Stimulated activated CD4-positive, alpha-beta T cell treated with anti-CD3 and anti-CD28 coated beads, Interleukin-1b, Interleukin-23, amount 100 ng/mL, for 4 hours (primary cell): Measurements from ENCODE around the gene AIFM1.

Experiments
- DNase-seq, 2 donors: peaks; one replicate each; pipeline ENCODE4 v3.0.0-alpha.2; 2020; ENCODE audit warnings: low read depth in 2 of 2

The AIFM1 gene

DNA sequence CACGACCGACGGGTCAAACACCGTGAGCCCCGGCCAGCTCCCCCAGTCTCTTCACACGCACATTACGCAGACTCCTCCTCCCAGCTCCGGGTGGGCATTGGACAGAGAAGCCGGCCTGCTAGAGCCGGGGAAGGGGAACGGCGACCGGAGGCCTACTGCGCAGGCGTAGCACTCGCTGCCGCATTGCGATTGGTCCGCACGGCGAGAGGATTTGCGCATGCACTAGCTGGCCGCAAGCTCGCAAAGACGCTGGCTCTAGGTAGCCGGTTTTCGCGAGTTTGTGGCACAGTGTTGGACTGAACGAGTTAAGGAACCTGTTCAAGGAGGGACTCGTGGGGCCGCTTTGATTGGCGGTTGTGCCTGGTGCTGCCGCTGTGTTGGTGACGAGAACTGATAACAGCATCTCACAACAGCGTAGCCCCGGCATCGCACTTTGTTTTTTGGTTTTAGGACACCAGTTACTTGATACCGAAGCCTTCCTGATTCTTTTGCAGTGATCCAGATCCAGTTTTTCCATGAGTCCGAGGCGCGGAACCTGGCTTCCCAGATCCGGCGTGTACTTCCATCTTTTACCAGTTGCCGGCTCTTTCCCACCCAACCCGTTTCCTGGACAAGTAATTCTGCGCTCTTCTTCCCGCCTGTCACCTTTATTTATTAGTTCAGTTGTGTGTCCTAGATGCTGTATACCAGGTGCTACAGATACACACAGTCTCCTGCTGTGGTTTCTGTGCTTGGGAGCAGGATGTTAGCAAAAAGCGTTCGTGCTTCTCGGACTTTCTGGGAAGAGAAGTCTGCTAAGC is at the start of gene AIFM1:
TSS of gene AIFM1 (minus strand) at position 139 of the 800 bp plus-strand sequence. CDS start 185 bp downstream, outside the sequence.
- DNase-seq: peak; percentile 70 to 72

DNA sequence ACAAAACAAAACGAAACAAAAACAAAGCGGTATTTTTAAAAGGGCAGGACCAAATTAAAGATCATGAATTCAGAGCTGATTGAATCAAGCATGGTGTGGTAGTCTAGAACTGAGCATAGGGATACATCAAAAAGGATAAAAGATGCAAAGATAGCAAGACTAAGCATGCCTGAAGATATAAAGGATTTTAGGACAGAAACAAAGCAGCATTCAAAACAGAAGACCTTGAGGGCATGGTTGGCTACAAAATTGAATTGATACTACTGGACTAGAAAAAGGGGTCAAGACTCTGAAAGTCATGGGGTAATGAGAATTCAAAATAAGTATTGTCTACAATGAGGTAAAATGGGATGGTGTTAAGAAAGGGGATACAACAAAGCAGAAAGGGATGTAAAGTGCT is 47.7 kb upstream of the AIFM1 start:
- DNase-seq: no peak

DNA sequence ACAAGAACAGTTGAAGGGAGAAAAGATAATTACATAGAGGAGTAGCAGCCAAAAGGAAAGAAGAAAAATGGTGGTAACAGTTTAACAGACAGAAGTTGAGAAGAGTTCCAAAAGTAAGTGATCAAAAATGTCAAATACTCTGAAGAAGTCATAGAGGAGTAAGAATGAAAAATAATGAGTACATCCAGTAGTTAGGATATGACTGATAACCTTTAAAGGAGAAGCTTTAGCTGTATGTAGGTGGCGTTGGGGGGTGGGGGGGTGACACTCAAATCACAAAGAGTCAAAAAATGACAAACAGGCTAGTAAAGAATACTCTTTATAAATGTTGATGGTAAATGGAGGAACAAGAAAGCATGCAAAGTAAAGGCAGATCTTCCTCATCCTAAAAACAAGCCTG is 46.7 kb upstream of the AIFM1 start:
- no peak for DNase-seq

- no peak for DNase-seq
Observed at GRCh38 chrX:130211415-130212186, 46.0 kb upstream of the AIFM1 start.

GRCh38 chrX:130204647-130205046 is 39.0 kb upstream of the AIFM1 start:
- no peak for DNase-seq

DNA sequence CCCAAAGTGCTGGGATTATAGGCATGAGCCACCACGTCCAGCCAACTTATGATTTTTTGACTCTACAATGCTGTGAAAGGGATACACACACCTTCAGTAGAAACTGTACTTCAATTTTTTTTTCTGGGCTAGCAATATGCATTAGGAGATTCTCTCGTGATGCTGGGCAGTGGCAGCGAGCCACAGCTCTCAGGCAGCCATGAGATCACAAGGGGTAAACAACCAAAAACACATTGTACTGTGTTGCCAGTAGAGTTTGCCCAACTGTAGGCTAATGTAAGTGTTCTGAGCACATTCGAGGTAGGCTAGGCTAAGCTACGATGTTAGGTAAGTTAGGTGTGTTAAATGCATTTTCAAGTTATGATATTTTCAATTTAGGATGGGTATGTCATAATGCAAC is 31.8 kb upstream of the AIFM1 start:
- no peak for DNase-seq

GRCh38 chrX:130196466-130196865 is 30.8 kb upstream of the AIFM1 start:
- DNase-seq: no peak

GRCh38 chrX:130190801-130191200 is 25.2 kb upstream of the AIFM1 start:
- DNase-seq: no peak

DNA sequence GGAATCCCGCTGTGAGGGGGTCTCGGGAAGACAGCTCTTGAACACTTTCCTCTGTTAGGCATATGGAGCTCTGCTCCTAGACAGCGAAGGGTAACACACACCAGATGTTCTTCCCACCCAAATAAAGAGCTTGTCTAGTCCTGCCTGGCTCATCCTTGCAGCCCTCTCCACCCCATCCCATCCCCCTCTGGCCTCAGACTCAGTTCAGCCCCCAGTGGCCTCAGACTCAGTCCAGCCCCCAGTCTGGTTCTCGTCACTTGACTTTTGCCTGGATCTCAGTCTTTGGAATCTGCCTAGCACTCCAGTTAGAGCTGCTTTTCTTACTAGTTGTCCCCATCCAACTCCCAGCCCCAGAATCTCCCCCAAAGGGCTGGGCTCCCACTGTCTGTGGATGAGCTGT is 21.0 kb upstream of the AIFM1 start:
- DNase-seq: no peak

GRCh38 chrX:130184857-130185256 is 19.2 kb upstream of the AIFM1 start:
- DNase-seq: no peak

DNA sequence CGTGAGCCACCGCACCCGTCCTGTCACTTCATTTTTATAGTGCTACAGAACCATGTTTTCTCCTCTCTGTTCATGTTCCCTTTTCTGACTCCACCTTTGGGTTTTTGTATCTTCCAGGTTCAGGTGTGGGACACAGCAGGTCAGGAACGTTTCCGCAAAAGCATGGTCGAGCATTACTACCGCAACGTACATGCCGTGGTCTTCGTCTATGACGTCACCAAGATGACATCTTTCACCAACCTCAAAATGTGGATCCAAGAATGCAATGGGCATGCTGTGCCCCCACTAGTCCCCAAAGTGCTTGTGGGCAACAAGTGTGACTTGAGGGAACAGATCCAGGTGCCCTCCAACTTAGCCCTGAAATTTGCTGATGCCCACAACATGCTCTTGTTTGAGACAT is 18.5 kb upstream of the AIFM1 start:
- DNase-seq: no peak

- DNase-seq: no peak
Observed at GRCh38 chrX:130179579-130180215, 14.1 kb upstream of the AIFM1 start.

DNA sequence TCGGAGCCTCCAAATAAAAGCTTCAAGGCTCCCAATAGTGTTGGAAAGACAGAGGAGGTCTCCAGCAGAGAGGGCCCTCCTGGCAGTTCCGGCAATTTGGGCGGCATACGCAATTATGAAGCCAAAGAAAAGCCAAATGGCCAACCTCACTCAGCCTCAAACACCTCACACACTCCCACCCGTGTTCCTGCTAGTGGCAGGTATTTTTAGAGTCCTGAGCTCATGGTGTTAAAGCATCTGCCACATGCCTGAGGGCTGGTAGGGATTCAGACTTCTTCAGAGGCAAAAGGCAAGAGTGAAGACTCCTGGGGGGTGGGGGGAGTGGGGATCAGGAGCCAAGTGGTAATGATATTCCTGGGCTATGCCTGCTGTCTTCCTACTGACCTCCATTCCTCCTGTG is 13.5 kb upstream of the AIFM1 start:
- DNase-seq: no peak

DNA sequence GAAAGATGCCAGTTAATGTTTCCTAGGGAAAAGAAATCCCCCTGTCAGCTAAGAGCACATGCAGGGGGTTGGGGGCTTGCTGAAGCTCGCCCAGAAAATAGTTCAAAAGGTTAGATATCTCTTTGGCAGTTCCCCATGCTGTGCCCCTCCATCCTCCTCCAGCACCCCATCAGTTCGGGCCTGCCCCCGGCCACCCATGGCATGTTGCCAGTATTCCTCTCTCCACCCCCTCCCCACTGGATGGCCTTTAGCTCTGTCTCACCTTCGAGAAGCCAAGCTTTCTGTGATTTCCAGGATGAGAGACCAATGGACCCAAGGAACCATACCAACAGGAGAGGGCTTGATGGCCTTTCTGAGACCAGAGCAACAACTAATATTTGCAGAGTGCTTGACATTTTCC is 11.3 kb upstream of the AIFM1 start:
- DNase-seq: no peak

DNA sequence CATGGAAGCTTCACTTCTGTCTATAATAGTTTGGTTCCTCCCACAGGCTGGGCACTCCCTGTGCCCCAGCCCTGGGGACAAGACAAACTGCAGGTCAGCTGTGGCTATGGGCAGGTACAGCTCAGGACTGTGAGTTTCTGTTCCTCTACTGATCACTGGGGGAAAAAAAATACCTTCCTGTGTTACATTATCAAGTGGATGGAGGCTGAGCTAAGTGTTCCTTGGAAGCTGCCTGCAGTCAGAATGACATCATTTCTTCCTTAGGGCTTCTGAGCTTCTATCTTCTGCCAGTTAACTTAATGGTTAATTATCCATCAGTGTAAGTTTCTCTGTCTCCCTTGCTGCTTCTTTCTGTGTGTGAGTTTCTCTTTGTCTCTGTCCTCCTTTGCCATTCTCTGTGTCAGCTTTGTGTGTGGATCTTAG is 10.7 kb upstream of the AIFM1 start:
- no peak for DNase-seq

- no peak for DNase-seq
Observed at GRCh38 chrX:130174937-130175336, 9.3 kb upstream of the AIFM1 start.

DNA sequence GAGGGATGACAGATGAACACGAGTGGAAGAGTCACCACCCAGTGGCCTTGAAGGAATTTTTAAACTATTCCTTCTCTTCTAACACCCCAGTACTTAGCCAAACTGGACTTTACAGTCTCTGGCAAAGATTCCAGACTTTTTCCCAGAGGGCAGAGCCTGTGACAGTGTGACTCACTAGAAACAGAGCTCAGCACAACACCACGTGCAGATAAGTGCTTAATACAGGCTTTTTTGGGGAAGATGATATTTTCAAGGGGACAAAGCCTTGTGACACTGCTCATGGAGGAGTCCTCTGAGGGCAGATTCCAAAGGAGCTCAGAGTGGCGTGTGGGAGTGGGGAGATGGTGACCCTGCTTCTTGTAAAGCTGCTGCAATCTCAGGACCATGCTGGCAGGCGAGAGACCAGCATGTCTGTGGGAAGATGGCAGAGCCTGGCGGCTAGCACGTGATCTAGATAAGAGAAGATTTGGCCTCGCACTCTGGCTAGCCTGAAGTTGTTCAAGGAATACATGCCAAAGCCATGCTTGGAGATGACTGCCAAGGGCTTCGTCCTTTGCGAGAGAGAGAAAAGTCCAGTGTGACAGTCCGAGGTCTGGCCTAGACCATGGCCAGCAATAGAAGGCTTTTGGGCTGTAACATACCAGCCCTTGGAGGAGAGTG is 8.5 kb upstream of the AIFM1 start:
- DNase-seq: no peak

DNA sequence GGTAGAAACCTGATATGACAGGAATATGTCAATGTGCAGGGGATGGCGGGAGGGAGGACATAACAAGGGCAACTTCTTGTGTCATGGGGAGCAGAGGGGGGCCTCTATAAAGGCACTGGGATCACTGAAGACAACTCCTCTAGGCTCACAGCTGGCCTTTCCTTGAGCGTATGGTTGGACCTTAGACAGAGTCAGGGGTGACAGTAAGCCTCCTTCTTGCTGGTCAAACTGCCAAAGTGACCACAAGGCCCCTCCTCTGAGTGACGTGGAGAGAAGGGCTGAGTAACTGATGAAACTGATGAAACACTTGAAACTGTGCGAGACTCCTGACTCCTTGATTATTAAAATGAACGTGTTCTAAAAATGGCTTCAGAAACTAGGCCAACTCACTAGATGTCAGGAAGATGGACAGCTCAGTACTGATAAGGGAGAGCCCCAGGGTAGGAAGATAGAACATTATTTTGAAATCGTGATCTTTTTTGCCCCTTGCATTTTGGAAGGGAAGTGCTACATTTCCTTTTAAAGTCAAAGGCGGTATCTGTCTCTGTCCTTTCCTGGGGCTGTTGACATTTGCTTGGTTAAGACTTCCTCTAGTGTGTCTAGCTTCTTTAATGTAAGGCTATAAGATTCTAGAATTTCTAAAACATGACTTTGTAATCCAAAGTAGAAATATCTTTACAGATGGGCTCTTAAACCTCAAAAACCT is 7.7 kb upstream of the AIFM1 start:
- no peak for DNase-seq

DNA sequence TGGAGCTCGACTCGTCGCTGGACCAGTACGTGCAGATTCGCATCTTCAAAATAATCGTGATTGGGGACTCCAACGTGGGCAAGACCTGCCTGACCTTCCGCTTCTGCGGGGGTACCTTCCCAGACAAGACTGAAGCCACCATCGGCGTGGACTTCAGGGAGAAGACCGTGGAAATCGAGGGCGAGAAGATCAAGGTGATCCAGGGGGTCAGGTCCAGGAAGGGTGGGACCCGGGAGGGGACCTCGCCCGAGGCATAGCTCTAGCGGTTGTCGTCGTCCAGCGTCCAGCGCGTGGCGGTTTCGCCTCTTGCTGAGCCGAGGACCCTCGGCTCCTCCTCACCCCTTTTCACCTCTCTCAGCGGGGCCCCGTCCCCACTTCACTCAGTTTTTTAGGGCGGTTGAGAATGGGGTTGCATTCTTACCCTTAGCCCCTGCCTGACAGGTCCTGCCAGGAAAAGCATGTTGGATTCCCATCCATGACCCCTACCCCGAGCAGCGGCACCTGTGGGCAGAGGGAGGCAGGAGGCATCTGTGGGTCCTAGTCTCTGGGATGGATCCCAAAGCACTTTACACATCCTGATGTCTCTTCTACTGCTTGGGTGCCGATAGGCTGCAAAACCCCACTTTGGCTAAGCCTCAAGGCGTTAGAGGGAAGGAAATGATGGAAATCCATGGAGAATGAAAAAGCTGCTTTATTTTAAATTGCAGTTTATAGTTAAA is 6.6 kb upstream of the AIFM1 start:
- DNase-seq: no peak

DNA sequence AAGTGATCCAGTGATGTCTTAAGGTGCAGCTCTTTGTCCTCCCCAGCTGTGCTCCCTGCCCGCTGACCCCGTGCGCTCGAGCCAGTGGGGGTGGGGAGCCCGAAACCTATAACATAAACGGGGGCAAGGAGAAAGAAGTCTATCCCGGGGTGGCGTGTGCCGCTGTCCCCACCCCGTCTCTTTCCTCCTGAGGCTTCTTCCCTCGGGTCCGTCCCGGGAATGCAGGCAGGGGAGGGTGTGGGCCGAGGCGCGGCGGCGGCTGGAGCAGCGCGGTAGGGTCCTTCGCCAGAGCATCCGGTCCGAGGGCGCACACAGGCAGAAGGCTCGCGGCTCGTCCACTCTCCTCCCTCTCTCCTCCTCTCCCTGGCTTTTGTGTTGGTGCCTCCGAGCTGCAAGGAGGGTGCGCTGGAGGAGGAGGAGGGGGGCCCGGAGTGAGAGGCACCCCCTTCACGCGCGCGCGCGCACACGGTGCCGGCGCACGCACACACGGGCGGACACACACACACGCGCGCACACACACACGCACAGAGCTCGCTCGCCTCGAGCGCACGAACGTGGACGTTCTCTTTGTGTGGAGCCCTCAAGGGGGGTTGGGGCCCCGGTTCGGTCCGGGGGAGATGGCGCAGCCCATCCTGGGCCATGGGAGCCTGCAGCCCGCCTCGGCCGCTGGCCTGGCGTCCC is 5.9 kb upstream of the AIFM1 start, which contains the start of gene RAB33A:
TSS of gene RAB33A (plus strand) at position 517 of the 681 bp plus-strand sequence. CDS start at position 618, 101 bp downstream.
- peak; percentile 19 to 21 for DNase-seq
